Esophagus mucosa (tissue), 1 donor: ENCODE measurements around the gene NFX1. TPM values are rescaled to one million over a fixed set of nuclear protein-coding genes. Genes with fewer than 3 reads are reported as not detected.
"Not testable (repeated sequence)": the region's sequence is repeated elsewhere in the genome, so short reads cannot be mapped to it uniquely, and the experiment has no call there.

Source experiments
- ATAC-seq: fragments of 200-7000 bp; cut with Tn5 transposase; one replicate; pipeline ENCODE4 v1.9.1; 2020
- total RNA-seq: library from RNA; stranded (reverse); gene quantifications from one replicate; pipeline ENCODE4 v1.2.4, GENCODE V29; 2023
- donor health status: DM: yes; HTN: yes; CAD: no.

The NFX1 gene
- total RNA-seq, 1 donor from 2014 or later = 26.6 TPM

GRCh38 chr9:33311953-33312352, 21.6 kb downstream of the NFX1 start:
- ATAC-seq = no peak

DNA sequence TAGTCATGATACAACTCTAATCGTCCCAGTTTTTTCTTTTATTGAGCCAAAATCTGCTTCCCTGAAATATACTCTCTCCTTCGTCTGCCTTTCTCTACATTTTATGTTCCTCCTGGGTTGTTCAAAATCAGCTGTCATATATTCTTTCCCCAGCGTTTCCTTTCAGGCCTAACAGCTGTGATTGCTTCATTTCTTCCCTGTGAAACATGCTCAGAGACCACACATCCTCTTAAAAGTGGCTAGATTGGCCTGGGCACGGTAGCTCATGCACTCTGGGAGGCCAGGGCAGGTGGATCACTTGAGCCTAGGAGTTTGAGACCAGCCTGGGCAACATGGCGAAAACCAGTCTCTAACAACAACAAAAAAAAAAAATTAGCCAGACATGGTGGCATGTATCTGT, 25.1 kb downstream of the NFX1 start:
- ATAC-seq = no peak

DNA sequence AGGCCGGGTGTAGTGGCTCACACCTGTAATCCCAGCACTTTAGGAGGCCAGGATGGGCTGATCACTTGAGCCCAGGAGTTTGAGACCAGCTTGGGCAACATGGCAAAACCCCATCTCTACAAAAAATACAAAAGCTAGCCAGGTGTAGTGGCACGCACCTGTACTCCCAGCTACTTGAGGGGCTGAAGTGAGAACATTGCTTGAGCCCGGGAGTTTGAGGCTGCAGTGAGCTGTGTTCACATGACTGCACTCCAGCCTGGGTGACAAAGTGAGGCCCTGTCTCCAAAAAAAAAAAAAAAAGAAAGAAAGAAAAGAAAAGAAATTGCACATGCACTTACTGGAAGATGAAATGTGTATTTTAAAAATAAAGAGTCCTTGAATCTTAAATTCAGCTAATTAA, 26.8 kb downstream of the NFX1 start:
- not testable (repeated sequence) for ATAC-seq

GRCh38 chr9:33318225-33318624, 27.9 kb downstream of the NFX1 start:
- ATAC-seq = no peak

- ATAC-seq = no peak
These were observed 28.5 kb downstream of the NFX1 start for GRCh38 chr9:33318781-33319180.

DNA sequence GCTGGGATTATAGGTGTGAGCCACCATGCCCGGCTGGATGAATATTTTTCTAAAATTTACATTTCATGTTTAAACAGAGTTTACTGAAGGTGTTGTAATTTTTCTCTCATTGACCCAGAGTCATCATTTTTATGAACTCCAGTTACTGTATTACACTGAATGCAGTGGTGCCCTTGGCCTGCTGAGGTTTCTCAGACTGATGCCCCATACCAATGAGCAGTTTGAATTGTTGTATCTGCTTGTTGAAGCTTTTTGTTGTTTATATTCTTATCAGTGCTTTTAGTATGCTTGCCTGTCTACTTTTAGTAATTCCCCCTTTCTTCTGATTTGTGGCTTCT, 29.9 kb downstream of the NFX1 start:
- peak; percentile 30 for ATAC-seq

GRCh38 chr9:33320568-33321261, 30.4 kb downstream of the NFX1 start:
- peak; percentile 82 for ATAC-seq

- peak; percentile 98 for ATAC-seq
These were observed 38.8 kb downstream of the NFX1 start for GRCh38 chr9:33329117-33329563.

DNA sequence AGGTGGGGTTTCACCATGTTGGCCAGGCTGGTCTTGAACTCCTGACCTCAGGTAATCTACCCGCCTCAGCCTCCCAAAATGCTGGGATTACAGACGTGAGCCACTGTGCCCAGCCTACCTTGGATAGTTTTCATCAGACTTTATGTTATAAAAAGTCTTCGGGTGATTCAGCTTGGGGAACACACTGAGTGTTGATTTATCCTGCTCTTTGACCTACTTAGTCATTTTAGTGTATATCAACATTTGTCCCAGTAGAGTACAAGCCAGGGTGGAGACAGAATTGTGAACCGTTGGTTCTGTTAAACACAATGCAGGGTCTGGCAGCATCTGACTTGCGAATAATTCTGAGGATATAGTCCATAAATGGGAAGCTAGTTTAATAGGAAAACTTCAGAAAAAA, 39.7 kb downstream of the NFX1 start:
- ATAC-seq = peak; percentile 70

DNA sequence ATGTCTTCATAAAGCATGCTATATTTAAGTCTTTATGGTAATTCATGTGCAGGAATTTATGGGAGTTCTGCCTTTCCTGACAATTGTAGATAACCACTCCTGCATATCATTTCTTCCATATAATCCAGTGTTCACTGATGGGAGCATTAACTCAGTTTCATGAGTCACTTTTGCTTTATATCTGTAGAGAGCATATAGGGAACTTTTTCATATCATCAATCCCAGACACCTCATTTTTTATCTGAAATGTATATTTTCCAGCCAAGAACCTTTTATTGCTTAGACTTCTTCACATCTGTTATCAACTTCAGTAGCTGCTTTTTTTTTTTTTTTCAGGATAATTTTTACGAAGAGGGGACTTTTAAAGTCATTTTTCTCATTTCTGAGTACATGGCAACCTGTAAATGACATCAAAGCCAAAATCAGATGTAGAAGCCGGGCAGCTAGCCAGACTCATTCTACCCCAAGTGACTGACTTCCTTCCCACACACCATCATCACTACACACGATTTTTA, 41.1 kb downstream of the NFX1 start:
- no peak for ATAC-seq

- ATAC-seq = no peak
These were observed 41.7 kb downstream of the NFX1 start for GRCh38 chr9:33332011-33332410.

- not testable (repeated sequence) for ATAC-seq
These were observed 42.6 kb downstream of the NFX1 start for GRCh38 chr9:33332956-33333355.

DNA sequence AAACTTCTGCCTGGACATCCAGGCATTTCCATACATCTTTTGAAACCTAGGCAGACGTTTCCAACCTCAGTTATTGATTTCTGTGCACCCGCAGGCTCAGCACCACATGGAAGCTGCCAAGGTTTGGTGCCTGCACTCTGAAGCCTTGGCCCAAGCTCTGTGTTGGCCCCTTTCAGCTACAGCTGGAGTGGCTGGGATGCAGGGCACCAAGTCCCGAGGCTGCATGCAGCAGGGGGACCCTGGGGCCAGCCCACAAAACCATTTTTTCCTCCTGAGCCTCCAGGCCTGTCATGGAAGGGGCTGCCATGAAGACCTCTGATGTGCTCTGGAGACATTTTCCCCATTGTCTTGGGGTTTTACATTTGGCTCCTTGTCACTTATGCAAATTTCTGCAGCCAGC, 49.9 kb downstream of the NFX1 start:
- ATAC-seq = no peak

GRCh38 chr9:33341182-33341581, 50.9 kb downstream of the NFX1 start:
- no peak for ATAC-seq

- ATAC-seq = no peak
These were observed 53.8 kb downstream of the NFX1 start for GRCh38 chr9:33344145-33344544.

DNA sequence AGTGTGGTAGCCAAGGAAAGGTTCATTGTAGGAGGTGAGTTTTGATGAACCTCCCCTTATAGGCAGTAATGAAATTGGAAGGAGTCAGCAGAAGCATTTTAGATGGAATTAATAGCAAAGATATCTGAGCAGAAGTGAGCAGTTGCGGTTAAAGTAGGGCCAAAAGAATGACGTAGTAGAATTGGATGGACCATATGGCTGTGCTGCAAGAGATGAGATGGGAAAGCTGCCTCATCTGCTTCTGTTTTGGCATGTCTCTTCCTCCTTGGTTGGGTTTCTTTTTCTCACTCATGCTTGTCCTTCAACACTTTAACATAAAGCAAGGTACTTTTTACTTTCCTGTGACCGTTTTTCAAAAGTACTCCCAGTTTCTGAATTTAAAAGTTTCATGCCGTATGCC, 56.2 kb downstream of the NFX1 start:
- no peak for ATAC-seq

GRCh38 chr9:33348998-33349397, 58.7 kb downstream of the NFX1 start:
- ATAC-seq = no peak

DNA sequence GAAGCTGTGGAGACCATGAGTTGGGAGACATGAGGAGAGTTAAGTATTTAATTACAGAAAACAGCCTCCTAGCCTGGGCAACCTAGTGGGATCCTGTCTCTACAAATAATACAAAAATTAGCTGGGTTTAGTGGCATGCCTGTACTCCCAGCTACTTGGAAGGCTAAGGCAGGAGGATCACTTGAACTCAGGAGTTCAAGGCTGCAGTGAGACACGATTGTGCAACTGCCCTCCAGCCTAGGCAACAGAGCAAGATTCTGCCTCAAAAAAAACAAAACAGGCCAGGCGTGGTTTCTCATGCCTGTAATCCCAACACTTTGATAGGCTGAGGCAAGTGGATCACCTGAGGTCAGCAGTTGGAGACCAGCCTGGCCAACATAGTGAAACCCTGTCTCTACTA, 59.4 kb downstream of the NFX1 start:
- ATAC-seq = no peak

- ATAC-seq = peak; percentile 73
These were observed 60.0 kb downstream of the NFX1 start for GRCh38 chr9:33350310-33350709.

- no peak for ATAC-seq
These were observed 61.2 kb downstream of the NFX1 start for GRCh38 chr9:33351547-33351946.

DNA sequence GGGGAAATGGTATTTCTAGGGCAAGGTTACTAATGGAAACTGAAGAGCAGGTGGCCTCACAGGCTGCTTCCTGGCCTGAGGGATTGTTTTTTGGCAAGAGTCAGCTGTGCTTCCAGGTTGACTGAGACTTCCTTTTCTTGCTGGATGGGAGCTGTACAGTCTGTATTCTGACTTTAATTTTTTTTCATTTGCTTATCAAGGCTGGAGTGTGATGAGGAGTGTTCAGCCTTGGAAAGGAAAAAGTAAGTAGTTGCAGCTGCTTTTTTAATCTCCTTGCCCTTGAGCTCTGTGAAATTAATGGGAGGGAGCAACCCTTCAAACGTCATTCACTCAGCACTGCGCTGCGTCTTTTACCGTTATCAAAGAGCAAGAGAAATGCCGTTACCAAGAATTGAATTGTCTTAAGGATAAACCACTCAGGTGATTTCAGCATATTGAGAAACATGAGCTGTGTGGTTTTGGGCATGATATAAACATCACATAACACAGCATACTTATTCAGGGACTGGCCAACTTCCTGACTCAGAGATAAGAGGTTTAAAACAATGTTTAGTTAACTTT, 64.4 kb downstream of the NFX1 start:
- no peak for ATAC-seq

GRCh38 chr9:33355933-33356332, 65.6 kb downstream of the NFX1 start:
- no peak for ATAC-seq

GRCh38 chr9:33358641-33359040, 68.3 kb downstream of the NFX1 start:
- ATAC-seq = not testable (repeated sequence)

- ATAC-seq = no peak
These were observed 73.8 kb downstream of the NFX1 start for GRCh38 chr9:33364127-33364526.

DNA sequence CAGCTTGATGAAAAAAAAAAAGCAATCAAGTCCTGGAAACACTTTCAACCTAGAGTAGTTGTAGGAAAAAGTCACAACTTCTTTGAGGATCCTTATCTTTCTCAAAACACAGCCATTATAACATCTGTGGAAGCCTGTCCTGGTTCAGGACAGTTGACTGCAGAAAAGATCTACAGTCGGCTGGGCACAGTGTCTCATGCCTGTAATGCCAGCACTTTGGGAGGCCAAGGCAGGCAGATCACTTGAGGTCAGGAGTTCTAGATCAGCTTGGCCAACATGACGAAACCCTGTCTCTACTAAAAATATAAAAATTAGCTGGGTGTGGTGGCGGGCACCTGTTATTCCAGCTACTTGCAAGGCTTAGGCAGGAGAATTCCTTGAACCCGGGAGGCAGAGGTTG, 74.5 kb downstream of the NFX1 start:
- ATAC-seq = not testable (repeated sequence)
